HG03175 (cell line): Measurements from ENCODE around the gene PPP1R1A.

Experiments used
- ATAC-seq: cut with Tn5 transposase; IDR thresholded peaks from one replicate; pipeline ENCODE4 v1.9.1; 2021; ENCODE audit warnings: mild to moderate bottlenecking, moderate library complexity; ENCODE audit not compliant: unreplicated experiment

The PPP1R1A gene

GRCh38 chr12:54541751-54542290, 46.6 kb downstream of the PPP1R1A start:
- ATAC-seq, result no peak

GRCh38 chr12:54538136-54538700, 50.2 kb downstream of the PPP1R1A start:
- no peak for ATAC-seq

- no peak for ATAC-seq
Observed at GRCh38 chr12:54535474-54535873, 53.0 kb downstream of the PPP1R1A start.

GRCh38 chr12:54529581-54529980, 58.9 kb downstream of the PPP1R1A start:
- no peak for ATAC-seq
